ENCODE results near the gene CAPZB.

CAPZB gene

DNA sequence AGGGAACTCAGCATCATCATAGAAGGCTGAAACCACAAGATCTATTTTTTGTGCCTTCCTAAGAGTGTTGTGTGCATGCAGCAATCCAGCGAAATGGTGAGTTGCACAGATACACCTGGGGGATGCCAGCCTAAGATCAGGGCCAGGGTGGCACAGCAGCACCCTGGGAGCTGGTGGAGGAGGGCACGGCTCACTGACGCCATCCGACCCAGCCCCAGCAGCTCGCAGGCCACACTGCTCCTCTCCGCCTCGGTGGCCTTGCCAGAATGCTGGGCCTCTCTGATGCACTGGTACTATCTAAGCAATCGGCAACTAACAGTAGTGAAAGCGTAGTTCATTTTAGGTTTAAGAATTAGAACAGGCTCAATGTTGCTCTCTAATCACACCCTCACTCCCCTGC is 37.8 kb downstream of the CAPZB start:
- DNase-seq, result no peak

DNA sequence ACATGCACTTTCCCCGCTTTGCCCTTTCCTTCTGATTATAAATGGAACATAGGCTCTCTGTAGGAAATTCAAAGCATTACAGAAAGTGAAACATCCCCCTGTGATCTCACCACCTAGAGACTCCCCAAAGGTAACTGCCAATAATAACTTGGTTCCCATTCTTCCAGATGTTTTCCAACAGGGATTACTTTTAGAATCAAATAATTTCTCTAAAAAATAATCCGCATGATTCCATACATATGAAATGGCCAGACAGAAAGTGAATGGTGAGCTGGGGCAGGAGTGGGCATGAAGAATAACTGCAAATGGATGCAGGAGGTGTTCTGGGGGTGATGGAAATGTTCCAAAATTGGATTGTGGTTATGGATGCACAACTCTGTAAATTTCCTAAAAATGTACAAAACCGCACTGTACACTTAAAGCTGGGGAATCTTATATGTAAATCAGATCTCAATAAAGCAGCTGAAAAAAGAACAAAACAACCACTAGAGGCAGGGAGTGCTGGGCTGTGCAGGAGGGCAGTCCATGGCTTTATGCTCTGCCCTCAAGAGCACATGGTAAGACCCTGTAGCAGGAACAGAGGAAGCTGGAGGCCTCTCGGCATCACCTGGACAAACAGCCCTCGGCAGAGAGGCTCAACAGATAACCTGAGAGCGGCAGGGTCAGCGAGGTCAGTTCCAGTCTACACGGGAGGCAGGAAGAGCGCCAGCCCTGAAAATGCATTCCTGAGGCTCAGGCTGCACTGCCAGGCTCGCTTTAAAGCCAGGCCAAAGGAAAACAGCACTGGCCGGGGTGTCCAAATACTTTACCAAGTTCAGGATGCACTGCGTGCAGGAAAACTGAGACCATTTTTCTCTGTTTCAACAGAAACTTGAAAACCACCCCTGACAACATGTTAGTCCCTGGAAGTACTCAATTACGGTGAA is 39.7 kb downstream of the CAPZB start:
- peak; percentile 31 for DNase-seq

DNA sequence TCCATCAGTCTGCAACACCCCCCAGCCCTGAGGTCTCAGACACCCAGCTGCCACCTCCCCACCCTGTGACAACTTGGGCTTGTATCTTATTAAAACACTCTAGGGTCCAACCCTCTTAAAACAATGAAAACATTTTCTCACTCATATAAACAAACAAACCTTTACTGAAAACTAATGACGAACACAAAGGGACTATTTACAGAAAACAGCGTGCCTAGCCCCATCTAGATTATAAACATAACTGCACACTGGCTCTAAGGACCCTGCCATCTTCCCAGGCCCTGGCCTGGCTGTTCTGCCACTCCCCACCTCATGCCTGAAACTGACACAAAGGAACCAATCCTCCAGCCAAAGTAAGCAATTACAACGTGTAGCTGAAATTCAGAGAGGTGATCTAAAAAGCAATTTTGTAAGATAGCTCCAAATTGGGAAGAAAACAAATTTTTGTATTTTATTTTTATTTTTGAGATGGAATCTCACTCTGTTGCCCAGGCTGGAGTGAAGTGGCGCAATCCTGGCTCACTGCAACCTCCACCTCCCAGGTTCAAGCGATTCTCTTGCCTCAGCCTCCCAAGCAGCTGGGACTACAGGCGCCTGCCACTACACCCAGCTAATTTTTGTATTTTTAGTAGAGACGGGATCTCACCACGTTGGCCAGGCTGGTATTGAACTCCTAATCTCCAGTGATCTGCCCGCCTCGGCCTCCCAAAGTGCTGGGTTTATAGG is 40.9 kb downstream of the CAPZB start:
- no peak for DNase-seq

DNA sequence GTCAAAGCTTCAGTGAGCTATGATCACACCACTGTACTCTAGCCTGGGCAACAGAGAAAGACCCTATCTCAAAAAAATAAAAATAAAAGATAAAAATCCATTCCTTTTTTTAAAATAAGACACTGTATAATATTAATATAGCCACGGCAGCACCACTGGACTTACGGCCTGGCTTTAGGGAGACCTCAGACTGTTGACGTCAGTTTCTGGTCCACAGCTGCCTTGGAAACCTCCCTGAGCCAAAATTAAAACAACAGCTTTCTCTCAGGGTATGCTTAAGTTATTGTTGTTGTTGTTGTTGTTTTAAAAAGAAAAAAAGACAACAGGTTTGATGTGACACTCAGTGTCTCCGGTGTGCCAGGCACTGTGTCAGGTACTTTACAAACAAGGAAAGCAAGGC is 42.0 kb downstream of the CAPZB start:
- no peak for DNase-seq

DNA sequence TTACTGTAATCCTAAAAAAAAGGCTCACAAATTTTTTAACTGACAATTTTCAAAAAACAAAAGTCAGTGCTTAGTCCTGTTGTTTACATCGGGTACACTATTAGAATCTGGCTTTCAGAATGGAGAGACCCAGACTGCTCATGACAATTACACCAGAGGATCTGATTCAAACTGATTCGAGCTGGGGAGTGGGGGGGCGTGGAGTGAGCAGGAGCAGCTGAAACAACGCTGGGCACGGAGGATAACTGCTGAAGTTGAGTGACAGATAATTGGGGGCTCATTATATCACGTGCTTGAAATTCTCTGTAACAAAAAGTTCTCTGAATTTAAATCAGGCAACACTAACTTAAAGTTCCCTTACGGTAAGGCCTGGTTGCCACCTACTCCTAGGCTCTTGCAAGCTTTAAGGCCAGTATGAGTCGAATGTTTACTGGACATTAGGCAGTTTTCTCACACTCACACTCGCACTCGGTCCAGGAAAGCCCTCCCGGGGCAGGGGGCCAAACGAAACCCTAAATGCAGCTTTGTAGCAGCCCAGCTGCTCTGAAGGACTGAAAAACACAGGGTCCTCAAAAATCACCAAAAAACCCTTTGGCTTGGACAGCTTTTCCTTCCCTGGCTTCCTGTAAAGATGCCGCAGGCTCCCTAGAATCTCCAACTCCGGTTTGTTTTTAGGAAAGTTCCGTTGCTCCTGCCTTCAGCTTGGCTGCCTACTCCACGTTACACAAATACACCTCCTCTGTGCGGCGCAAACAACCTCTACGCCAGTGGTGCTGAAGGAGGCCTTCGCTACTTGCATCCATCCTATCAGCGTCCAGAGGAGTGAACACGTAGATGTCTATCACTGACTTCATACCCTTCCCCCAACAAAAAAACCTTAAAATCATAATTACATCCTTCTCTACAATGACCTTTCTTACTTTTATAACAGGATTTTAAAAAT is 42.9 kb downstream of the CAPZB start:
- DNase-seq, result no peak

DNA sequence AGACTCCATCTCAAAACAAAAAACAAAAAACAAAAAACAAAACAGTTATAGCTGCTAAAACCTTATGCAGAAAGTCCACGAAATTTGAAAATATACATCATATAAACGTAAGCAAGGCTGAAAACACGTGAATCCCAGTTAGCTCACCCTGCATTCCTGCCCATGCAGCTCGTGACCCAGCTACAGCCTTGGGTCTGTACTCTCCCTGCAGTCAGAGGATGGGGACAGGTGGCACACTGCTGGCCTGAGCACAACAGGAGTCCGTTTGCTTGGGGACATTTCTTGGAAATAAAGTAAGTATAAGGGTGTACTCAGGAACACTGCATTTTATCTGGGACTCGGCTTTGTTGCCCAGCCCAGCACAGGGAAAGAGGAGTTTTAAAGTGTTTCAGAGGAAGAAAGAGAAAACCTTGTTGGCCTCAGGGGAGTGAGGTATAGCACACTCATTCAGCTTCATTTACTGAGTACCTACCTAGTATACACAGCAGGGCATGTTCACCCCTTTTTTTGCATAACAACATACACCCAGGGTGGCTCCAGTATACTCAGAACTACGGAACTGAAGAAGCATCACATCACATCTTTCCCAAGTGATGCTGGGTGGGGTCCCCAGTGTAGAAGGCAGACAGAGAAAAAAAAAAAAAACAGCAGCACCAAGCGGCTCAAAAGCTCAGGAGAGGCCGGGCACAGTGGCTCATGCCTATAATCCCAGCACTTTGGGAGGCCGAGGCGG is 44.1 kb downstream of the CAPZB start:
- no peak for DNase-seq

DNA sequence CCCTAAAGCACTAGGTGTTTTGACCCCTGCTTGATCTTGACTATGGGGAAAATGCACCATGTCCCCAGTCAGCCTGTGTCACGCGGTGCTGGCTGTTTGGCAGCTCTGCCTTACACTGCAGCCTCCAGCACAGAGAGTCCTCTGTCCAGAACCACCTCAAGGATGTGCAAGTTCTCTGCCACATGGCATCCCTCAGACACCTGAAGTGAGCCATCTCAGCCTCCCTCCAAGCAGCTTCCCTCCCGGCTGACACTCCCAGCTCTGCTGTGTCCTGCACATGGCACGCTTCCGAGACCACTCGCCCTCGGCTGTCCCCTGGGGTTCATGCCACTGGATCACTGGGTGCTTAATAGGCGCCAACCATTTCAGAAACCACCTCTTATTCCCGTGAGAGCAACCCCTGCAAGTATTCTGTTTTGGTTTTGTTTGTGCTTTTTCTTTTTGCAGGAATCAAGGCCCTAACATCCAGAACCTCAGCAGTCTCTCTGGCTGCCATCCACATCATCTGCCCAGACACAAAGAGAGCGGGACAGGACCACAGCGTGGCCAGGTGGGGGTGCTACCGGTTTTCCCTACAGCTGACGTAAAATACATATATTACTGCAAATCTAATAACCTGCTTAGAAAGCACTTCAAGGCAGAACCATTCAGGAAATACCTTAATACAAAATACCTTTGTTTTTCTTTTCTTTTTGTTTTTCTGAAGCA is 45.7 kb downstream of the CAPZB start:
- no peak for DNase-seq

DNA sequence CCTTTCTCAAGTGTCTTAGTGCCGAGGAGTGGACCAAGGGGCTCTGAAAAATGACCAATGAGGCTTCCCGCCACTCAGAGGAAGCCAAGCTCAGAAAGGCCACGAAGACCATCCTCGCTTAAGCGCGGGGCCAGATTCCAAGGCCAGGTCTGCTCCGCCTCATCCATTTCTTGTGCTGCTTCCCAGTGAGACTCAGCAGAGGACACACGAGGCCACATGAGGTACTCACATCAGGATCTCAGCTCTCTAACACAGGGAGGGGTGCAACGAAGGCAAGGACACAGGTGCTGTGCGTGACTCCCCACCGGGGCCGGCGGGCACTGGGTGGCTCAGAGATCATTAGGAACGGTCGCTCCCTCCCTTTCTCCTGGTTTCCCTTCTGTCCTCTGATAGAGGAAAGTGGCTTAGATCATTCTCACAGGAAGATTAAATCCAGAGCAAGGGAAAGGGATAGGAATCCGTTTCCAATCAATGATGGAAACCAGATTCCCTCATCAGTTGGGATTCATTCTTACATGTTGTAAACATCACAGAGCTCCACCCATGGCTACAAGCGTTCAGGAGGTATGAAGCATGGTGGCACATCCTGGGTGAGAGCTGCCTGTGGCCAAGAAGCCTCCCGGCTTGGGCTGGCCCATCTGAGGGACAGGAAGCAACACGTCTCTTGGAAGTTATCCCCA is 46.7 kb downstream of the CAPZB start:
- DNase-seq, result peak; percentile 50

DNA sequence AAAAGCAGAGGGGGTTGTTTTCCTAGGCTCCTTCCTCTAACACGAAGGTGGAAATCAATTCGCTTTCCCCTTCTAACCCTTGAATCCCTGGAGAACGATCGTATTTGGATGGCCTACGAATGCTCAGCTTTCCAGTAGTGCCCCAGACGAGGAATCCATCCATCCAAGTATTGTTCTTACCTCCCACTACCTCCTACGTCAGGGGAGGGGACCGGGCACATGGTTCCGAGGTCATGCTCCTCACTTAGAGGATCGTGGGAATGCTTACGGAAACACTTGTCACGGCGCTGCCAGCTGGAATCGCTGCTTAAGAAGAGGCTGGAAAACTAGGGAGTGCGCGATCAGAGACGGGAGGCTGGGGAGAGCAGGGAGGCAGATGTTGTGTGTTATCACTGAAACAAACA is 47.4 kb downstream of the CAPZB start:
- DNase-seq, result peak; percentile 59

DNA sequence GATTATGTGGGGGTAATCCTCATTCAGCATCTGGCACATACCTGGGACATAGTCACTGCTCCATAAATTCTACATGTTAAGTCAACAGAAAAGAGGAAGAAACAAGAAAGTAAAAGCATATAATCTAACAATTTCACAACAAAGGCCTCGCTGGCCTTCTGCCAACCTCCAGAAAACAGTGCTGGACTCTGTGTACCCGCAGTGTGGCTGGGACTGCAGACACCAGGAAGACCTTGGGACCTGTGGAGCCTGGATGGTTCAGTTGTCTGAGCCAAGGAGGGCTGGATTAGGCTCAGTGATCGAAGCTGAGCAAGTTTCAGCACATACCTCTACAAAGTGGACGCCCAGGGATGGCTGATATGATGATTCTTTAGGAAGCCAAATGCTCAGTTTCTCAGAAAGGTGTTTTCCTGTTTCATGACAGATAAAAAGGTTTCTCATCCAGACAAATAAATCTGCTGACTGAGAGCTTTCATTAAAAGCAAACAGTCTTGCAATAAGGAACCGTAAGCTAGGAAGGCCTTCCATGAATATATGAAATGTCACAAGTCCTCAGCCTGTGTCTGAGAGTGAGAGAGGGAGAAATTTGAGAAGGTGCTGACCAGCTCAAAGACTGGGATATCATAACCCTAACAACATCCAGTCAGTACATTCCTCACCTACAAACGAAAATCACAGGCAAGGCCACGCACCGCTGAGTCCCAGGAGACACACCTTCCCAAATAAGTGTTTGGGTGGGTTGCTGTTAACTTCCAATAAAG is 48.4 kb downstream of the CAPZB start:
- peak; percentile 59 for DNase-seq

DNA sequence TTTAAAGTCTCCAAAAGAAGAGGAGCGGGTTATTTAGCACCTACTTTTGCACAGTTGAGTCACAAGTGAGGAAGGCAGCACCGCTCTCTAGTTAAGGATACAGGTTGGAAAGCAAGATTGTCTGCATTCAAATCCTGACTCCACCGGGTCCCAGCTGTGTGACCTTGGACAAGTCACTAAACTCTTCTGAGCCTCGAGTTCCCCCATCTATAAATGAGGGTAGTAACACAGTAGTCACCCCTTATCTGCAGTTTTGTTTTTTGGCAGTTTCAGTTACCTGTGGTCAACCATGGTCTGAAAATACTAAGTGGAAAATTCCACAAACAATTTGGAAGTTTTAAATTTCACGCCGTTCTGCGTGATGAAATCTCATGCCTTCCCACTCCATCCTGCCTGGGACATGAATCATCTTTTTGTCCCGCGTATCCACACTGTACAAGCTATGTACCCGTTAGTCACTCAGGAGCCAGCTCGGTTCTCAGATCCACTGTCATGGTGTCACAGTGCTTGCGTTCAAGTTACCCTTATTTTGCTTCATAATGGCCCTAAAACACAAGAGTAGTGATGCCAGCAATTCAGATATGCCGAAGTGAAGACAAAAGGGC is 49.4 kb downstream of the CAPZB start:
- DNase-seq, result no peak

DNA sequence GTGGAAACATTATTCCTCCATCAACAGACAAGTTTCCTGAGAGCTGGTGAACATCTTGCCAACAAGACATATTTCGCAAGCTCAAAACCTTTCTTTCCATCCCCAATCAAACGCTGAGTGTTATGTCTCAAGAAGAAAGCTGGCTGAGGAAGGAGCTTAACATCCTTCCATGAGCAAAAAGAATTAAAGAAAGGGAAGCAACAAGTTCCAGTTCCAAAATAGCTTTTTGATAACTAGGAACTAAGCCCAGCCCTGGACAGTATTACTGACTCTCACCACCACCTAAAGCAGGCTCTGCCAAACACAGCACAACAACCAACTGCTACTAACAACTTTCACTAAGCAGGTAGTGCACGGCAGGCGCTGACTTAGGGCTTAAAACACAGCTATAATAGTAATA is 50.2 kb downstream of the CAPZB start:
- no peak for DNase-seq

DNA sequence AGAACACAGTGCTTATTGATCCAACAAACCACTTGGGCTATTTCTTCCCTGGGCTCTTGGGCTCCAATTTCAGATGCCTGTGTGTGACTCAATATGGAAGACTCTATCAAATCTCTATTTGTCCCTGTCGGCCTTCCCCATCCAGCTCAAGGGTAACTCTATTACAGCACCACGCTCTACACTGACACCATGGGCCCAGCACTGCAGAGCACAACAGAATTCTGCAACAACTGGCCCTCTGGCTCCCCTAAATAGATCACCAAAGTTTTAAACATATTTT is 51.7 kb downstream of the CAPZB start:
- no peak for DNase-seq

DNA sequence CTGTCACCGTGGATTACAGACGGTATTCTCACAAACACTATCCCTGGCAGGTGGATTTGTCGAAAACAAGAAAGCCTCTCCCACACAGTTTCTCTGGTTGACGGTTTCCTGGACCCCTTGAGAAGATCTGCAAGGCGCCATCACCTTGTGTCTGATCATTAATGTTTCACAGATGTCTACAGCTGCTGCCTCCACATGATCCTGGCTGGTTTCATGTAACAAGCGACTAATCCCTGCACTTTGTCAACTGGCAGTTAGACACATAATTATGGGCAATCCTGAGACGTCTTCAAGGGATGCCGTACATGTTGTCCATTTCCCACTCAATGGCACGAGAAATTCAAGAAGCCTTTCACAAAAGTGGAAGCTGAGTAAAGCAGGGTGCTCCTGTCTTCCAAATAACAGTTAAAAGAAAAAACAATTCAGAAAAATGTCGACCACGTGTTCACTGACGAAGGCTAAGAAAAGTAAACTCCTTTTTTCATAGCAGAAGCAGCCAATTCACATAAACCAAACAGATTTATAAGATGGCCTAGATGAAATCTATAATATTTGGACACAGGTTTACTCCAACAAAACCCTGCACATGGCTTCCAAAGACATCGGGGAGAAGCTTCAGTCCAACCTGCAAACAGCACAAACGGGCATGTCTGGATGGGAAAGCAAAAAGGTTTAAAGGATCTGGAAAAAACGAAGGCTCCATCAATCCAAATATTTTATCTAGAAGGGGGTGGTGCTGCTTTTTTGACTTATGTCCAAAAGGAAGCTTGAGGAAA is 52.2 kb downstream of the CAPZB start:
- DNase-seq, result peak; percentile 92

DNA sequence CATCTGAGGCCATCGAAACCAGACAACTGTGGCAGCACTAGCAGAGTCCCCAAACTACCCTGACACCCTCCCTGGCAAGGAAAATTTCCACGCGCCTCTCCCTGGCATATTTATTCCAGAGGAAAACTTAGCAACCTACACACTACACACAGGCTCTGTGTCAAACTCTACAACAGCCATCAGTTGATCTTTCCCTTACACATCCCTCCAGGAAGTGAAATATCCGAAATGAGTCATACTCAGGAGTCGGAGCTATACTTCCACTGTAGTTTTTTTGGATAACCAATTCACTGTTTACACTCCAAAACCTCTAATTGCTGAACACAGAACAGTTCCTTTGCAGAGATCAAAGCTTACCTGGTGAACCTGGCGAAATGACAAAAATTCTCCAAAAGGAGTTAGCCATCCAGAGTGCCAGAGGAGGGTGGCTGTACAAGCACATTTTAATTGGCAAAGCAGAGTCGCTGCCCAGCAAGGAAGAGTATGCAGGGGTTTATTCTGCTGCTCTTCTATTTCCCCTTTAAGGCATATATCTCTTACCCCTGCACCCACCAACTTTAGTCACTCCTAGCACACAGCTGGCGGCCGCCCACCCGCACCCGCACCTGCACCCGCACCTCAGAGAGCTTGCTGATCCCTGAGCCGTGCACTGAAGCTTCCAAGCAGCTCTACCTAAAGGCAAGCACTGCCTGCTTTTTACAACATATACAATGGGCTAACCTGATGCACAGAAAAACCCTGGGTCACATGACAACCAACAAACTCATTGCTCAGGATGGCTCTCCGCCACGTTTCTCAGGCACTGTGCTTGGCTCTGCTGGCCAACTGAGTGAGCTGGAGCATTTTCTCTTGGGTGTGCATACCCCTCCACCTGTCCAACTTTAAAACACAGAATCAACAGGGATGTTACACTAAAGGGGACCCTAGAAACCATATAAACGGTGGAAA is 54.9 kb downstream of the CAPZB start:
- DNase-seq, result no peak

DNA sequence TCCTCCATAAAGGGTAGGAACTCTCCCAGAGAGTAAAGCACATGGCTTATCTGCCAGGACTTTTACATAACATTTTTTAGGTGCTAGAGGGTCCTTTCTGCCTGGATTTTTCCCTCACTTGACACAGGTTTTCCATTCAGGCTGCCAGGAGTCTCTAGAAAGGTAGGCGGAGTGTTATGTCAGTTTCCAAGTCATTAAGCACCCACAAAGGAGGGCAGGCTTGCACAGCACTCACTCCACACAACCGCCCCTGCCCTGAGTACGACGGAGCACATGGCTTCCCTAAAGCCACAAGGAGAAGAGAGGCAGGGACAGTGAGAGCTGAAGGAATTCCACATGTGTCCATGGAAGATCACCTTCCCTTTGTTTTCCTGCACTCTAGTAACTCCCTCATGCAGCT is 55.7 kb downstream of the CAPZB start:
- no peak for DNase-seq

DNA sequence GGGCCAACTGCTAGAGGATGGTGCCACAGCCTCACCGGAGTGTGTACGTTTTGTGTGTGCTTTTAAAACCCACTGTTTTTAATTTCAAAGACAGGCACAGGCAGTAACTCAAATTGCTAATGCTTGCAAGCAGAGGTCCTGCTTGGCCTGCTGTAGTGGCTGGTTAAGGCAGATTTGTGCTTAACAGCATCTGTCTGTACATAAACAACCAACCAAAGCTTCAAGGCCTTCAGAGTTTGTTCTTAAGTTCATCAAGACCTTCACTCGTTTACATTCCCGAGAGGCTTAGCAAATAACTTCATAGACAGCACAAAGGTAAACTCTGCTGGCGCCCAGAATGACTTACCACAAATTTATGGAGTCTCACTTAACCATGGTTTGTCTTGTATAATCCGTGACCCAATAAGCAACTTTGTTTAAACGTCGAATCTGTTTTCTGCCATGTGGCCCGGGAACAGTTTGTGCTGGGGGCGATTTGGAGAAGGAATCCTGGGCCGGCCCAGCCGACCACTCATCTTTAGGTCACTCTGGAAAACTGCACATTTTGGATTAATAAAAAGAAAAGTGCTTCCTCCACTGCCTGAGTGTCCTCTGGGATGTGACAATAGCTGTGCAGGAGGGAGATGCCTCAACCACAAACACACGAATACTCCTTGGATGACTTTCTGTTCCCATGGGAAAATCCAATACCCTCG is 58.1 kb downstream of the CAPZB start:
- no peak for DNase-seq
